A673 (cell line): ENCODE data around the gene CMC2.

Experiments used
- EZH2 ChIP-seq: fragments of 200-600 bp; sonication (generic); IDR thresholded peaks from 2 replicates; pipeline ENCODE4 v1.6.1; 2017; ENCODE audit warnings: borderline replicate concordance, low read depth, mild to moderate bottlenecking, mixed read lengths, antibody characterized with exemption, low read length; ENCODE audit not compliant: poor library complexity, severe bottlenecking
- TF ChIP-seq, protein P1 (sequence below): fragments of 300-800, 200-600 bp; sonication (generic); conservative IDR thresholded peaks from 2 replicates; pipeline ENCODE4 v1.5.1; 2017; ENCODE audit warnings: low read depth, mild to moderate bottlenecking, antibody characterized with exemption, low read length, moderate library complexity, mixed read lengths

DNA sequence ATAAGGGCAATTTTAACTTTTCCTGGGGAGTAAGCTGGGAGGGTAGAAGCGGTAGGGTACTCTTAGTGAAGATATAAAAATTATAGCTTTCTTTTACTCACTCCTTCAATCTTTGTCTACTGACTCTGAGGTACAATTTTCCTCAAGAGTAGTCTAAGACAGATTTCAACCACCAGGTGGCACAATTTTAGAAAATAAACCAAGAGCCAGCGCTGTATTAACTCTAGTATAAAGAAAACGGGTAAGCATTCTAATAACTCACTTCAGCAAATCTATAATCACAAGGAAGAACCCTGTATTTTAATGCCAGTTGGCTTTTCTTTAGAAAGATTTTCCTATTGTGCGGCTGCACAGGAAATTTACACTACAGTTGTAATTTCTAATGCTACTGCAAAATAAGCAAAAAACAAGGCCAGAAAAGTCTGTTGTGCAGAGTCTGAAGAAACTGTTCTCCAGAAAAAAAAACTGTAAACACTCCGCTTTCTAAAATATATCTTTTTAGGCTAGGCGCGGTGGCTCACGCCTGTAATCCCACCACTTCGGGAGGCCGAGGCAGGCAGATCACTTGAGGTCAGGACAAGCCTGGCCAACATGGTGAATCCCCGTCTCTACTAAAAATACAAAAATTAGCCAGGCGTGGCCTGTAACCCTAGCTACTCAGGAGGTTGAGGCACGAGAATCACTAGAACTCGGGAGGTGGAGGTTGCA, 1.9 kb downstream of the CMC2 start:
- no peak for TF ChIP-seq EZH2
- TF ChIP-seq, protein P1, sequence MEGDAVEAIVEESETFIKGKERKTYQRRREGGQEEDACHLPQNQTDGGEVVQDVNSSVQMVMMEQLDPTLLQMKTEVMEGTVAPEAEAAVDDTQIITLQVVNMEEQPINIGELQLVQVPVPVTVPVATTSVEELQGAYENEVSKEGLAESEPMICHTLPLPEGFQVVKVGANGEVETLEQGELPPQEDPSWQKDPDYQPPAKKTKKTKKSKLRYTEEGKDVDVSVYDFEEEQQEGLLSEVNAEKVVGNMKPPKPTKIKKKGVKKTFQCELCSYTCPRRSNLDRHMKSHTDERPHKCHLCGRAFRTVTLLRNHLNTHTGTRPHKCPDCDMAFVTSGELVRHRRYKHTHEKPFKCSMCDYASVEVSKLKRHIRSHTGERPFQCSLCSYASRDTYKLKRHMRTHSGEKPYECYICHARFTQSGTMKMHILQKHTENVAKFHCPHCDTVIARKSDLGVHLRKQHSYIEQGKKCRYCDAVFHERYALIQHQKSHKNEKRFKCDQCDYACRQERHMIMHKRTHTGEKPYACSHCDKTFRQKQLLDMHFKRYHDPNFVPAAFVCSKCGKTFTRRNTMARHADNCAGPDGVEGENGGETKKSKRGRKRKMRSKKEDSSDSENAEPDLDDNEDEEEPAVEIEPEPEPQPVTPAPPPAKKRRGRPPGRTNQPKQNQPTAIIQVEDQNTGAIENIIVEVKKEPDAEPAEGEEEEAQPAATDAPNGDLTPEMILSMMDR = peak; percentile 71
